Glutamatergic neuron (in vitro differentiated cells): Measurements from ENCODE around the gene LDLRAD4. TPM values are rescaled to one million over a fixed set of nuclear protein-coding genes. Genes with fewer than 3 reads are reported as not detected.

Experiments
- DNase-seq: peaks from one replicate; pipeline ENCODE4 v3.0.0; 2022
- H3K27ac Mint-ChIP-seq: one replicate; pipeline ENCODE4 v1.8.0; 2020; ENCODE audit warnings: mild to moderate bottlenecking, mixed read lengths, inconsistent platforms; ENCODE audit not compliant: unreplicated experiment
- H3K27me3 Mint-ChIP-seq: one replicate; pipeline ENCODE4 v1.8.0; 2020; ENCODE audit warnings: mild to moderate bottlenecking, moderate library complexity, mixed read lengths, inconsistent platforms; ENCODE audit not compliant: unreplicated experiment
- H3K36me3 Mint-ChIP-seq: one replicate; pipeline ENCODE4 v1.8.0; 2020; ENCODE audit warnings: mild to moderate bottlenecking, mixed read lengths, inconsistent platforms; ENCODE audit not compliant: unreplicated experiment
- H3K4me1 Mint-ChIP-seq: one replicate; pipeline ENCODE4 v1.8.0; 2020; ENCODE audit warnings: mild to moderate bottlenecking, low read depth, mixed read lengths, inconsistent platforms; ENCODE audit not compliant: unreplicated experiment
- H3K4me3 Mint-ChIP-seq: one replicate; pipeline ENCODE4 v1.8.0; 2020; ENCODE audit warnings: mild to moderate bottlenecking, mixed read lengths, inconsistent platforms; ENCODE audit not compliant: unreplicated experiment
- H3K9me3 Mint-ChIP-seq: one replicate; pipeline ENCODE4 v1.8.0; 2020; ENCODE audit warnings: mild to moderate bottlenecking, moderate library complexity, mixed read lengths, inconsistent platforms; ENCODE audit not compliant: unreplicated experiment
- CTCF ChIP-seq: fragments of 200-600 bp; sonication (generic); IDR thresholded peaks from one replicate; pipeline ENCODE4 v1.5.0; 2021; ENCODE audit not compliant: partially characterized antibody, unreplicated experiment
- total RNA-seq: library from RNA; stranded (reverse); fragmentation: NEBNext Ultra II Directional; extraction: Animal tissue kit (Norgen Biotek cat#: 25700); gene quantifications from one replicate; pipeline ENCODE4 v1.2.1, GENCODE V29; 2021; ENCODE audit not compliant: unreplicated experiment

The LDLRAD4 gene
- total RNA-seq, 1 donor from 2014 or later = 0.29 TPM

- no peak for TF ChIP-seq CTCF
- Mint-ChIP-seq H3K27me3 (peaks cover 1% of the 10 kb centered on the region), H3K27ac (no peak overlapping the region), H3K4me1 (peaks cover 4% of the 10 kb centered on the region), H3K9me3 (no peaks in the 10 kb centered on the region), H3K4me3 (no peak overlapping the region), H3K36me3 (no peaks in the 10 kb centered on the region)
- DNase-seq = no peak
Measured at GRCh38 chr18:13493079-13493478, 274.5 kb downstream of the LDLRAD4 start.

GRCh38 chr18:13493725-13494124 is 275.2 kb downstream of the LDLRAD4 start:
- no peak for DNase-seq
- H3K27me3 Mint-ChIP-seq = peaks cover 3% of the 10 kb centered on the region
- H3K9me3 Mint-ChIP-seq = peaks cover 4% of the 10 kb centered on the region
- H3K36me3 Mint-ChIP-seq = peaks cover under 1% of the 10 kb centered on the region
- no peak overlapping the region for H3K4me3 Mint-ChIP-seq
- no peak for TF ChIP-seq CTCF
- H3K27ac Mint-ChIP-seq = no peak overlapping the region
- H3K4me1 Mint-ChIP-seq = peaks cover 4% of the 10 kb centered on the region

- no peak for DNase-seq
- Mint-ChIP-seq H3K4me1 (no peaks in the 10 kb centered on the region), H3K27me3 (peaks cover 12% of the 10 kb centered on the region), H3K9me3 (peaks cover 11% of the 10 kb centered on the region), H3K36me3 (peaks cover 13% of the 10 kb centered on the region), H3K4me3 (no peak overlapping the region), H3K27ac (no peak overlapping the region)
- no peak for TF ChIP-seq CTCF
Measured at GRCh38 chr18:13494871-13495445, 276.4 kb downstream of the LDLRAD4 start.

- Mint-ChIP-seq H3K27ac (no peak overlapping the region), H3K4me3 (no peak overlapping the region), H3K9me3 (peaks cover 11% of the 10 kb centered on the region), H3K27me3 (peaks cover 12% of the 10 kb centered on the region), H3K4me1 (peaks cover 5% of the 10 kb centered on the region), H3K36me3 (peaks cover 14% of the 10 kb centered on the region)
- no peak for TF ChIP-seq CTCF
- no peak for DNase-seq
Measured at GRCh38 chr18:13495961-13496360, 277.4 kb downstream of the LDLRAD4 start.

GRCh38 chr18:13496691-13497281 is 278.2 kb downstream of the LDLRAD4 start:
- Mint-ChIP-seq H3K4me1 (peaks cover 8% of the 10 kb centered on the region), H3K9me3 (peaks cover 11% of the 10 kb centered on the region), H3K36me3 (peaks cover 14% of the 10 kb centered on the region), H3K27ac (no peak overlapping the region), H3K27me3 (peaks cover 12% of the 10 kb centered on the region), H3K4me3 (no peak overlapping the region)
- no peak for TF ChIP-seq CTCF
- no peak for DNase-seq
